Right ventricle myocardium inferior (tissue), 1 donor: ENCODE data around the gene SLC44A5. TPM values are rescaled to one million over a fixed set of nuclear protein-coding genes. Genes with fewer than 3 reads are reported as not detected.
"Not testable (repeated sequence)": the region's sequence is repeated elsewhere in the genome, so short reads cannot be mapped to it uniquely, and the experiment has no call there.

ENCODE experiments used
- ATAC-seq: fragments of 200-7000 bp; cut with Tn5 transposase; one replicate; pipeline ENCODE4 v1.9.1; 2020; ENCODE audit warnings: mild to moderate bottlenecking, moderate library complexity
- DNase-seq: peaks from one replicate; pipeline ENCODE4 v3.0.0; 2021; ENCODE audit errors: missing footprints
- intact Hi-C: fragments of 100-400 bp; cut with DNase I; formaldehyde crosslinking; loops from one replicate; pipeline ENCODE4 v1.11.0; 2022
- total RNA-seq: library from RNA; stranded (reverse); fragmentation: NEBNext Ultra II Directional; extraction: Animal tissue kit (Norgen Biotek cat#: 25700); gene quantifications from one replicate; pipeline ENCODE4 v1.2.1, GENCODE V29; 2021
- donor health status: DM: no; HTN: yes; CAD: no; lungs with severe emphysema.

The SLC44A5 gene
- total RNA-seq, 1 donor from 2014 or later, result 1.8 TPM

- ATAC-seq (no peak), DNase-seq (no peak)
- intact Hi-C loops, result no loop called here
These were observed 276.0 kb downstream of the SLC44A5 start for GRCh38 chr1:75334876-75335389.

DNA sequence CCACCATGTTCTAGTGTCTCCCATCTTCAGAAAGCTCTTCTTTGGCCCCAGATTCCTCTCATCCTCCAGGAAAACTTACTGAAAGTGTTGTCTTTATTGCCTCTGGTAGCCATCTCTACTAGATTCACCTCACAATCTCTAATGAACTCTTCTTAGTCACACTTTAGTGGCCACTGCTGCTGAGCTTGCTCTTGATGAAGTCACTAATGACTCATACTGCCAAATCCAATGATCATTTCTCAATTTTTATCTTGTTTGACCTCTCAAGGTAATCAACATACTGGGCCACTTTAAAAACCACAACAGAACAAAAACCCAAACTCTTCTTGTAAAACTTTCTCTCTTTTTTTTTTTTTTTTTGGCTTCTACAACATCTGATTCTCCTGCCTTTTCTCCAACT, 280.3 kb downstream of the SLC44A5 start:
- intact Hi-C loops, result no loop called here
- DNase-seq (no peak), ATAC-seq (no peak)

DNA sequence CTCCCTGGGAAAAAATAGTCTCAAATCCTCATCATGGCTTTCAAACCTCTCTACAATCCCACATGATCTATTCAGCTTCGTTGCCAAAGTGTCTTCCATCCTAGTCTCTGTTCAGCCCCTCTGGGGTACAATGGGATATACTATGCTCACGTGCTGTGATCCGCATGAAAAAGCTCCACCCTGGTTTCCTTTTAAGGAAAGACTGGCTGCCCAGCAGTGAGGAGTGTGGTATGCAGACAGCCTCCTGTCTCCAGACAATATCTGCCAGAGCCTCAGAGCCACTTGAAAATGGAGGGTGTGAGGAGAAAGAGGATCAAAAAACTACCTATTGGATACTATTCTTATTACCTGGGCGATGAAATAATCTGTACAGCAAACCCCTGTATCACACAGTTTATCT, 282.2 kb downstream of the SLC44A5 start:
- no peak for DNase-seq
- ATAC-seq, result no peak
- intact Hi-C loops, result no loop called here

DNA sequence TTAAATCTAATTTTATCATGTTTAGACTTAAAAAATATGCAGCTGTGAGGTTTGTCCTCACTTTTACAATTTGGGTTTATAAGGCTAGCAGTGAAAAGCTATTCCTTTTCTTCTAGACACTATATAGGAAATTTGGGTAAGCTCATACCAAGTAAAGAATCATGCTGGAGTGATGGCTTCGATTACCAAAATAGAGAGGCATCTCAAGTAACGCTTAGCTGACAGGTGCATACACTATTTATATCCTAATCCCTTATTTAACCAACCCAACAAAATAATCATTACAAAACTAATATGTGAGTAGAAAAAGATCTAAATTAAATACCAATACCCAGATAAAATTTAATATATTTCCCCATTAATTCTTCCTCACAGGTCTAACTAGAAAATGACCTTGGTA, 283.5 kb downstream of the SLC44A5 start:
- intact Hi-C loops, result no loop called here
- ATAC-seq, result no peak
- DNase-seq, result no peak

- ATAC-seq, result no peak
- no peak for DNase-seq
- intact Hi-C loops, result no loop called here
These were observed 292.9 kb downstream of the SLC44A5 start for GRCh38 chr1:75317976-75318375.

DNA sequence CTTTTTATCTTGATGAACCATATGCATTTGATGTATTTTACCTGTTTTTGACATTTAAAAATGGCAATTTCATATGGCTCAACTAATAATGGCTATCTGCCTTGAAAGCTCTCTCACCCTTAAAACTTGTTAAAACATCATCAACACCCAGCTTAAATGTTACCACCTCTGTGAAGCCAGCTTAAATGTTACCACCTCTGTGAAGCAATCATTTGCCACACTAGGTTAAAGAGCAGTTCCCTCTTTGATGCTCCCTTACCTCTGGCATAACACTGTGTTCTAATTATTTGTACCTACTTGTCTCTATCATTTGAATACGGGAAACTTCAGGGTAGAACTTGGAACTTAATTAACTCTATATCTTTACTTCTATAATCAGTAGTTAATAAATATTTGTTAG, 294.7 kb downstream of the SLC44A5 start:
- DNase-seq (no peak), ATAC-seq (no peak)

DNA sequence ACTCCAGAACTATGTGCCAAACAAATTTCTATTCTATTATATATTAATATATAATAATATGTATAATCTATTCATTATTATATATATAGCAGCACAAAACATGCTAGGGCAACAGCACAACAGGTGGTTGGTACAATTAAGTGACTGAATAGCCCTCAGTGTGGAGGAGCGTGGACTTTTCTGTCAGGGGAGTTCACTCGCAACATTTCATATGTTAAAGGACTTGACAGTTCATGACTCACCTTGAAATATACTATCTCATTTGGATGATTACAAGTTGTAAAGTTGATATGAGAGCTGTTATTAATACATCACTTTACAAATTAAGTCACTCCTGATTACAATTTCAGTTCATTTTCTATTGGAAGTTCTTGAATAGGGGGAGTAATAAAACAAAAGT, 298.3 kb downstream of the SLC44A5 start:
- ATAC-seq (no peak), DNase-seq (no peak)
- intact Hi-C loops, result no loop called here

More for the DNA sequence above, 294.7 kb downstream of the SLC44A5 start:
- intact Hi-C loops, result no loop called here

DNA sequence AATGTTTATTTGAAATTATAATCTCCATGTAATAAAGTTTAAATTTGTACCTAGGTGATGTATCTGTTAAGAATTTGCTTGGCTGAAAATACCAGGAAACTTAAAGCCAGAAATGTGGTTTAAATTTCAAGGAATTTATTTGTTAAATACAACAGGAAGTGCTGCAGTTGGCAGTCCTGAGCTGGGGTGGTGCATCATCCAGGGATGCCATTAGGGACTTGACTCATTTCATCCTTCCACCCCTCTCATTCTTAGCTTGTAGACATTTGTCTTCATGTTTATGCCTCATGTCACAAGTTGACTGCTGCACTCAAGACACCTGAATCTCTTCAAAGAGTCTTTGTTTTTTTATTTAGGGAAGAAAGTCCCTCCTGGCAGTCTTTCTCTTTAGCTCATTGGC, 300.8 kb downstream of the SLC44A5 start:
- ATAC-seq (no peak), DNase-seq (no peak)
- intact Hi-C loops, result no loop called here

GRCh38 chr1:75308365-75308764, 302.5 kb downstream of the SLC44A5 start:
- DNase-seq (no peak), ATAC-seq (no peak)
- intact Hi-C loops, result no loop called here

- intact Hi-C loops, result no loop called here
- no peak for ATAC-seq
- no peak for DNase-seq
These were observed 305.9 kb downstream of the SLC44A5 start for GRCh38 chr1:75305061-75305460.

- ATAC-seq (no peak), DNase-seq (no peak)
- intact Hi-C loops, result no loop called here
These were observed 317.6 kb downstream of the SLC44A5 start for GRCh38 chr1:75293270-75293669.

GRCh38 chr1:75292013-75292412, 318.9 kb downstream of the SLC44A5 start:
- DNase-seq, result no peak
- intact Hi-C loops, result no loop called here
- no peak for ATAC-seq

- intact Hi-C loops, result no loop called here
- no peak for ATAC-seq
These were observed 334.5 kb downstream of the SLC44A5 start for GRCh38 chr1:75276385-75276784.

DNA sequence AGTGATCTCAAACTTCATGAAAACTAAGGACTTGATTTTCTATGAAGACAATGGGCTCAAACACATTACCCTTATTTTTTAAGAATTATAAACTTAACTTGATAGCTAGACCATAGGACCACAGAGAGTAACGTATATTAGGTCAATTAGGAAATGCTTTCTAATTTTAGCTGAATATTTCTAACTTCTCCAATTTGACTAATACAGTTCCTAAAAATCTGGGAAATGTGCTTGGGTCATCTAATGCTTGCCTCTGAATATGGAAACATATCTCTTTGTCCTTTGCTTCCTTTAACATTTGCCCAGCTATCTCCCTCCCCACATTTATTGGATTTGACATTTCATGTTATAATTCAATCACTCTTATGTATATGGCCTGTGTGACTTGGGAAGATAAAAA, 335.3 kb downstream of the SLC44A5 start:
- intact Hi-C loops, result no loop called here
- ATAC-seq (no peak), DNase-seq (no peak)

More at GRCh38 chr1:75276385-75276784, 334.5 kb downstream of the SLC44A5 start:
- DNase-seq, result no peak

- intact Hi-C loops, result no loop called here
- DNase-seq (no peak), ATAC-seq (no peak)
These were observed 335.9 kb downstream of the SLC44A5 start for GRCh38 chr1:75274920-75275506.

GRCh38 chr1:75273110-75273509, 337.8 kb downstream of the SLC44A5 start:
- ATAC-seq (no peak), DNase-seq (no peak)
- intact Hi-C loops, result no loop called here

DNA sequence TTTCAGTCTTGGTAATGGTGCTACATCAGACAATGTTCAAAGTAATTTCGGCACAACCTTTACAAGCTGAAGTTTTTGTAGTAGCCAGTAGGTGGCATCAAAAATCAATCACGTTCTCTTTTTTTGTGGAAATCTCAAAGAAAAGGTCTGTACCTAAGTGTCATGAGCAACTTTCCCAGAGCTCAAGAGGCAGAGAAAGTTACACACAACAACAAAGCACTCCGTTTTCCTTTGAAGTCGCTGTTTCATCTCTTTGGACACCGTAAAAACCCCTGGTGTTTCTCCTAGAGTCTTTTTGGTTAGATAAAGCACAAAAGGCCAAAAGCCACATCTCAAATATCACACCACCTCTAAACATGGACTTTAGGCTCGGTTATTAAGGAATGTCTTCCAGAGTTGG, 345.1 kb downstream of the SLC44A5 start:
- no peak for ATAC-seq
- intact Hi-C loops, result loop anchor here (5.0 kb wide), 1 partner anchor 367 kb away; no protein-coding TSS in a partner anchor
- DNase-seq, result no peak

DNA sequence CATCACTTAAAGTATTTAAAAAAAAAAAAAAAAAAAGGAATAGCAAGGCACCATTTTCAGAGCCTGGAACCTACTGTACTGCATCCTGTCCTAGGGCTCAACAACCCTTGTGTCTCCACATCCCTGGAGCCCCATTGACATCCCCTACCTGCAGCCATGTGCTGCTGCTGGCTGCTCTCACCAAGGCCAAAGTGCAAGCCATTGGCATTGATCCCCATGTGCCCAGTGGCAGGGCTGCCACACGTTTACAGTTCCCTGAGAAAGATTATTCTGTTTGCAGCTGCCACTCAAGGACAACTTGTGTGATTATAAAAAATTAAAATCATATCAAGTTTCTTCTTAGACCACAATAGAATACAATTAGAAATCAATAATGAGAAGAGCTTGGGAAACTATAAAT, 346.8 kb downstream of the SLC44A5 start:
- intact Hi-C loops, result no loop called here
- no peak for ATAC-seq
- no peak for DNase-seq

GRCh38 chr1:75263616-75264015, 347.3 kb downstream of the SLC44A5 start:
- ATAC-seq, intact Hi-C loops, DNase-seq: not testable (repeated sequence)

- ATAC-seq, intact Hi-C loops, DNase-seq: not testable (repeated sequence)
These were observed 349.0 kb downstream of the SLC44A5 start for GRCh38 chr1:75261946-75262345.

DNA sequence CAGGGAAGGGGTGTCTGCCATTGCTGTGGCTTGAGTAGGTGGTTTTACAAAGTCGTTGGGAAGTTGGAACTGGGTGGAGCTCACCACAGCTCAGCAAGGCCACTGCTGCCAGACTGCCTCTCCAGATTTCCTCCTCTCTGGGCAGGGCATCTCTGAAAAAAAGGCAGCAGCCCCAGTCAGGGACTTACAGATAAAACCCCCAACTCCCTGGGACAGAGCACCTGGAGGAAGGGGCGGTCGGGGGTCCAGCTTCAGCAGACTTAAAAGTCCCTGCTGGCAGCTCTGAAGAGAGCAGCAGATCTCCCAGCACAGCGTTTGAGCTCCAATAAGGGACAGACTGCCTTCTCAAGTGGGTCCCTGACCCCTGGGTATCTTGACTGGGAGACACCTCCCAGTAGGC, 352.6 kb downstream of the SLC44A5 start:
- no peak for DNase-seq
- intact Hi-C loops, result no loop called here
- ATAC-seq, result no peak
